OCI-LY7 (cell line): Measurements from ENCODE around the gene PRR15L. TPM values are rescaled to one million over a fixed set of nuclear protein-coding genes. Genes with fewer than 3 reads are reported as not detected.

Experiments
- BruUV-seq: library from RNA; stranded (reverse); fragments of 400-500 nt; replicated peaks from 2 replicates; lab custom pipeline; 2021; lab: Mats Ljungman, UMichigan
- CTCF ChIA-PET: fragments of 300-600 bp; sonication (Branson Sonifier 250); formaldehyde crosslinking; loops from one replicate; lab custom pipeline; 2022; ENCODE audit warnings: antibody characterized with exemption; ENCODE audit not compliant: unreplicated experiment; lab: Charles Lee
- POLR2A ChIA-PET: fragments of 300-600 bp; sonication (Branson Sonifier 250); formaldehyde crosslinking; loops from one replicate; lab custom pipeline; 2022; ENCODE audit warnings: antibody characterized with exemption; lab: Charles Lee
- DNase-seq: peaks from one replicate; pipeline ENCODE4 v3.0.0-alpha.2; 2015; ENCODE audit warnings: low spot score
- H2AFZ ChIP-seq: fragments of 200-600 bp; sonication (generic), shearing (Covaris generic); 2 replicates; pipeline ENCODE4 v1.6.1; 2014; ENCODE audit warnings: mild to moderate bottlenecking, antibody characterized with exemption, low read length, moderate library complexity
- H3K27ac ChIP-seq: fragments of 200-600 bp; sonication (generic); 2 replicates; pipeline ENCODE4 v1.5.1; 2014; ENCODE audit warnings: mixed run types, low read depth, mild to moderate bottlenecking, moderate library complexity, low read length, inconsistent platforms; ENCODE audit not compliant: poor library complexity, severe bottlenecking
- H3K36me3 ChIP-seq: fragments of 200-600 bp; sonication (generic); 2 replicates; pipeline ENCODE4 v1.6.1; 2014; ENCODE audit warnings: mild to moderate bottlenecking, antibody characterized with exemption, low read length, moderate library complexity, mixed read lengths; ENCODE audit not compliant: insufficient read depth
- H3K4me1 ChIP-seq: fragments of 200-600 bp; sonication (generic); 2 replicates; pipeline ENCODE4 v1.5.1; 2014; ENCODE audit warnings: mild to moderate bottlenecking, low read length; ENCODE audit not compliant: insufficient read depth, poor library complexity, severe bottlenecking
- H3K4me2 ChIP-seq: fragments of 200-600 bp; sonication (generic); 2 replicates; pipeline ENCODE4 v1.6.1; 2014; ENCODE audit warnings: mild to moderate bottlenecking, low read length
- H3K4me3 ChIP-seq: fragments of 200-600 bp; sonication (generic); 2 replicates; pipeline ENCODE4 v1.5.1; 2014; ENCODE audit warnings: mild to moderate bottlenecking, low read depth, low read length; ENCODE audit not compliant: poor library complexity, severe bottlenecking
- H3K79me2 ChIP-seq: fragments of 200-600 bp; sonication (generic); 2 replicates; pipeline ENCODE4 v1.6.1; 2016; ENCODE audit warnings: low read depth, mild to moderate bottlenecking, low read length, moderate library complexity, mixed read lengths; ENCODE audit not compliant: insufficient read depth
- H3K9me2 ChIP-seq: fragments of 200-600 bp; sonication (generic); 2 replicates; pipeline ENCODE4 v1.6.1; 2016; ENCODE audit warnings: mild to moderate bottlenecking, low read length, mixed read lengths; ENCODE audit not compliant: insufficient read depth
- H3K9me3 ChIP-seq: fragments of 200-600 bp; sonication (generic); 2 replicates; pipeline ENCODE4 v1.6.1; 2014; ENCODE audit warnings: mild to moderate bottlenecking, mixed run types, low read length, mixed read lengths
- H4K20me1 ChIP-seq: fragments of 200-600 bp; sonication (generic); 2 replicates; pipeline ENCODE4 v1.6.1; 2014; ENCODE audit warnings: mild to moderate bottlenecking, antibody characterized with exemption, low read length, moderate library complexity, mixed read lengths; ENCODE audit not compliant: insufficient read depth
- CTCF ChIP-seq: fragments of 200-600 bp; sonication (generic); conservative IDR thresholded peaks from 2 replicates; pipeline ENCODE4 v1.5.1; 2014; ENCODE audit warnings: mild to moderate bottlenecking, antibody characterized with exemption, low read length, moderate library complexity, mixed read lengths
- EZH2phosphoT487 ChIP-seq: fragments of 200-600 bp; sonication (generic); IDR thresholded peaks from 2 replicates; pipeline ENCODE4 v1.6.1; 2018; ENCODE audit warnings: low read depth, borderline replicate concordance, mild to moderate bottlenecking, mixed run types, antibody characterized with exemption, low read length, moderate library complexity, mixed read lengths
- intact Hi-C: fragments of 100-400 bp; cut with micrococcal nuclease; formaldehyde crosslinking; loops from one replicate; pipeline ENCODE4 v1.10.0; 2022; ENCODE audit not compliant: unreplicated experiment
- total RNA-seq, 2 experiments: library from RNA; depleted of rRNA in 1 of 2; stranded (reverse); fragments of >200 nt in 1 of 2; shearing (Covaris generic) in 1 of 2; gene quantifications; 2 replicates each; pipeline ENCODE4 v1.2.3, GENCODE V29; 2014 to 2022

Gene PRR15L
- total RNA-seq, 2 experiments from 2014 or later: not detected

GRCh38 chr17:47941246-47942095, 16.2 kb downstream of the PRR15L start, which contains the start of gene PNPO:
Gene PNPO, plus strand, starts transcription at chr17:47941571. Its CDS starts 105 bp downstream, at chr17:47941676.
- TF ChIP-seq EZH2phosphoT487 (no peak), CTCF (peak; percentile 16; the same call in 1 of the 2 replicates)
- BruUV-seq: no TSS peak
- H3K27ac ChIP-seq: peak within 1 kb of the TSS; percentile 41
- H4K20me1 ChIP-seq: no peaks in the 10 kb centered on the region
- CTCF ChIA-PET: interaction anchor here (0.6 to 1.2 kb wide), 2 partner anchors 8 to 31 kb away, joined by 3 to 4 read pairs; no protein-coding TSS in a partner anchor
- H3K36me3 ChIP-seq: peaks cover 23% of the 10 kb centered on the region
- peaks cover 20% of the 10 kb centered on the region for H3K79me2 ChIP-seq
- intact Hi-C loops: loop anchor here (1.0 to 2.0 kb wide), 2 partner anchors 29 to 45 kb away; partner anchors contain the start of genes CDK5RAP3 and SP2
- H3K4me2 ChIP-seq: peak within 1 kb of the TSS; percentile 98
- peak within 1 kb of the TSS; percentile 75 for H2AFZ ChIP-seq
- peaks cover 44% of the 10 kb centered on the region for H3K4me1 ChIP-seq
- POLR2A ChIA-PET: interaction anchor here (0.6 to 1.6 kb wide), 6 partner anchors 8 to 922 kb away, joined by 3 to 5 read pairs (median 3); no protein-coding TSS in a partner anchor
- H3K4me3 ChIP-seq: peak within 1 kb of the TSS; percentile 84
- no peaks in the 10 kb centered on the region for H3K9me3 ChIP-seq
- no peaks in the 10 kb centered on the region for H3K9me2 ChIP-seq
- peak; percentile 97 for DNase-seq

- ChIA-PET POLR2A (no interaction called here), CTCF (no interaction called here)
- BruUV-seq: no TSS peak
Observed at GRCh38 chr17:47937941-47938340, 19.7 kb downstream of the PRR15L start.

More at GRCh38 chr17:47937941-47938340, 19.7 kb downstream of the PRR15L start:
- H3K4me2 ChIP-seq: no peak overlapping the region
- DNase-seq: no peak
- TF ChIP-seq EZH2phosphoT487 (no peak), CTCF (no peak)
- no peak overlapping the region for H3K27ac ChIP-seq
- H4K20me1 ChIP-seq: no peaks in the 10 kb centered on the region
- intact Hi-C loops: no loop called here
- H3K79me2 ChIP-seq: peaks cover 12% of the 10 kb centered on the region
- H3K4me1 ChIP-seq: peaks cover 20% of the 10 kb centered on the region
- H3K9me3 ChIP-seq: no peaks in the 10 kb centered on the region
- H2AFZ ChIP-seq: no peak overlapping the region
- no peaks in the 10 kb centered on the region for H3K36me3 ChIP-seq
- no peak overlapping the region for H3K4me3 ChIP-seq
- H3K9me2 ChIP-seq: no peaks in the 10 kb centered on the region
